IMR-90 (cell line): ENCODE results near the gene ARMC9.

Source experiments
- BHLHE40 ChIP-seq: fragments of 150-350 bp; IDR thresholded peaks from 2 replicates; pipeline ENCODE4 v1.6.1; 2016; ENCODE audit warnings: mild to moderate bottlenecking, low read depth, low read length
- CEBPB ChIP-seq: IDR thresholded peaks from 2 replicates; pipeline ENCODE4 v1.6.1; 2012; ENCODE audit warnings: low read depth, low read length, improper control_type of control experiment
- CTCF ChIP-seq: conservative IDR thresholded peaks from 2 replicates; pipeline ENCODE4 v1.5.1; 2012; ENCODE audit warnings: mild to moderate bottlenecking, low read depth, low read length, improper control_type of control experiment
- FOS ChIP-seq: fragments of 150-350 bp; IDR thresholded peaks from 2 replicates; pipeline ENCODE4 v1.6.1; 2016; ENCODE audit warnings: low read depth, low read length
- MAFK ChIP-seq: IDR thresholded peaks from 2 replicates; pipeline ENCODE4 v1.6.1; 2012; ENCODE audit warnings: low read depth, low read length, improper control_type of control experiment
- NFE2L2 ChIP-seq: fragments of 150-350 bp; IDR thresholded peaks from 2 replicates; pipeline ENCODE4 v1.6.1; 2016; ENCODE audit warnings: low read depth, mild to moderate bottlenecking, low read length
- POLR2A ChIP-seq: IDR thresholded peaks from 2 replicates; pipeline ENCODE4 v1.6.1; 2012; ENCODE audit warnings: mild to moderate bottlenecking, low read depth, low read length
- RAD21 ChIP-seq: IDR thresholded peaks from 2 replicates; pipeline ENCODE4 v1.6.1; 2012; ENCODE audit warnings: low read length, improper control_type of control experiment
- RCOR1 ChIP-seq: IDR thresholded peaks from 2 replicates; pipeline ENCODE4 v1.6.1; 2012; ENCODE audit warnings: mild to moderate bottlenecking, low read length, improper control_type of control experiment; ENCODE audit not compliant: insufficient replicate concordance
- RFX5 ChIP-seq: IDR thresholded peaks from 2 replicates; pipeline ENCODE4 v1.8.0; 2012; ENCODE audit warnings: low read depth, mild to moderate bottlenecking, low read length, moderate library complexity
- SMC3 ChIP-seq: fragments of 150-350 bp; IDR thresholded peaks from 2 replicates; pipeline ENCODE4 v1.6.1; 2016; ENCODE audit warnings: low read depth, mild to moderate bottlenecking, antibody characterized with exemption, low read length, moderate library complexity
- USF2 ChIP-seq: fragments of 150-350 bp; IDR thresholded peaks from 2 replicates; pipeline ENCODE4 v1.6.1; 2017; ENCODE audit warnings: mild to moderate bottlenecking, antibody characterized with exemption, low read length, low read depth

- no peak for TF ChIP-seq CTCF
- TF ChIP-seq POLR2A, result no peak
- no peak for TF ChIP-seq FOS
- no peak for TF ChIP-seq SMC3
- no peak for TF ChIP-seq MAFK
- TF ChIP-seq USF2, result no peak
- no peak for TF ChIP-seq NFE2L2
- TF ChIP-seq BHLHE40, result no peak
- no peak for TF ChIP-seq RCOR1
- TF ChIP-seq RFX5, result no peak
- no peak for TF ChIP-seq RAD21
- TF ChIP-seq CEBPB, result no peak
Measured at GRCh38 chr2:231390667-231391066, 192.2 kb downstream of the ARMC9 start.
